ENCODE measurements around the gene DNASE1L1. TPM values are rescaled to one million over a fixed set of nuclear protein-coding genes. Genes with fewer than 3 reads are reported as not detected.

The DNASE1L1 gene
- total and polyA plus RNA-seq, 2 of the 13 experiments (the other 11 are each of a cell fraction or from before 2014, with no cell fraction given) = 4.7 to 12.3 TPM

DNA sequence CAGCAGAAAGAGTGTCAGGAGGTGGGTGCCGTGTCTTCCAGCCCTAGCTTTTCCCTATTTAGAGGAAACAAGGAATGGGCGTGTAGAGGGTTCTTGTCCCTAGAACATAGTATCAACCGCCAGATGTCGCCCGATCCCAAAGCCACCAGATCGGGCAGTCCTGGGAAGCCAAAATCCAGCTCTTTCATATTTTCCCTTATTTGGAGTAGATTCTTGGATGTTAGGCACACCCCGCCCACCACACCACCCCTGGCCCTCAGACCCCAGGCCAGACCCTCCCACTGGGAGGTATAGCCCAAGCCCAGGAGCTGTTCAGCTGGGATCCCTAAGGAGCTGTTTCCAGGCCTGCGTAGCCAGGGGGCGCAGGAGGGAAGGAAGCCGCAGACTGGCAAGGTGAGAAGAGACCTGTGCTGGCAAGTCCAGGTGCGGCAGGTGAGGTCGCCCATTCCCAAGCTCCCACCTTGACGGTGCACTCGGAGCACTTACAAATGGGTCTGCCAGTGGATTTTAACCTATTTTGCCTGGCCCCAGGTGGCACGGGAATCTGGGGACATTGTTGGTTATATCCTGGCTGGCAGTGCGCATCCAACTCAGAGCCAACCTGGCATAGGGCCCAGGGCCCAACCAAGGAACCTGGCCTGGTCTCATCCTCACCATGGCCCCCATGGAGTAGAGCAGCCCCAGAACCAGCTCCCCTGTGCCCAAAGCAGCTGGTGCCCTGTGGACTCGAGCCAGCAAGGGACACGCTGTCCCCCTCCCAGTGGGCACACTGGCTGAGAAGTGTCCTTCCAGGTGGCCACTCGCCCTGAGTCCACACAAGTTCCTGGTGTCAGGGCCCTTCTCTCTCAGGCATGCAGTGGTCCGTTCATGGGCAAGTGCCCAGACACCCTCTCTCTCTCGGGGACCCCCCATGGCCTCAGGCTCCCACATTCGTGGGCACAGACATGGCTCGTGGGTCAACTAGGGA is 35.4 kb downstream of the DNASE1L1 start (continued):
- TF ChIP-seq SAFB2 (CRISPR knock-in tag; IDR thresholded peaks at IDR 0.05; ENCODE audit: borderline replicate concordance, low read depth) (no peak), RFXAP (CRISPR knock-in tag; IDR thresholded peaks at IDR 0.05; ENCODE audit: borderline replicate concordance) (no peak), ZMYM3 (CRISPR knock-in tag; IDR thresholded peaks at IDR 0.05) (no peak)

DNA sequence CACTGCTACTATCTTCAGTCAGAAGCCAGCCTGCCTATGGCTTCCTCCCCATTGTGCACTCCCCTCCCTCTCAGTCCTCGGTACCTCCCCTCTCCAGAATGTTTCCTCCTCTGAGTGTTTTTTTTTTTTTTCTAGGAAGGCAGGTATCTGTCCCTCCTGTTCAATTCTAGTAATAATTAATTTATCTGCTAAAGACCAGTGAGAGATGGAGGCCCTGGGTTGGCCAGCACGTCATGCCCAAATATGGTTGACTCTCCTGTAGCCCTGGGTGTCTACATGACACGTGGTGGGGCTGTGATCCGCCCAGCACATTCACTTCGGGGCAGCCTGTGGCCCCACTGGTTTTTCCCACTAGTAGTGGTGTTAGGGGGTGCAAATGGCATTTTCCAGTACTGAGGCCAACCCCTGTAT is 36.4 kb downstream of the DNASE1L1 start:
- no TSS peak for BruUV-seq (replicated peaks)
- ChIA-PET CTCF (ENCODE audit: low intra/inter-chr PET ratio, low total read pairs) (interaction anchor here (3.0 kb wide), 1 partner anchor 163 kb away, joined by 55 read pairs; no protein-coding TSS in a partner anchor), POLR2A (interaction anchor here (0.8 to 2.7 kb wide), 8 partner anchors 9 to 169 kb away, joined by 3 to 16 read pairs (median 4); partner anchors contain the start of genes FAM3A, RPL10 and SLC10A3)
- peak; percentile 27 for DNase-seq (ENCODE audit: low spot score)
- H3K4me3 ChIP-seq (replicated peaks in 1 of 3; ENCODE audit: insufficient read depth in 1 of 3, low read depth in 2 of 3, low read length in 3 of 3) = no peak overlapping the region; a peak in 1 of 6 replicates
- WGBS (ENCODE audit: low lambda C conversion rate) = 39% methylated on average over 2 of the region's 5 CpGs
- H3K4me1 ChIP-seq (ENCODE audit: insufficient read depth, low read length) = peaks cover 49% of the 10 kb centered on the region
- H3K9ac ChIP-seq (ENCODE audit: insufficient read depth, low read depth, low read length) = no peak overlapping the region
- FAIRE-seq = no peak
- H3K9me3 ChIP-seq (ENCODE audit: low read length) = no peaks in the 10 kb centered on the region
- in situ Hi-C loops (cut with HindIII; ENCODE audit: extremely low pct_ligation_motif_present, low pct_unique_long_range_greater_than_20kb) = no loop called here
- no peak overlapping the region for H2AFZ ChIP-seq (ENCODE audit: low read length)
- peaks cover 22% of the 10 kb centered on the region for H3K79me2 ChIP-seq (ENCODE audit: insufficient read depth, low read length)
- peaks cover 7% of the 10 kb centered on the region; the same call in 1 of the 2 replicates for H4K20me1 ChIP-seq (ENCODE audit: insufficient read depth, low read length)
- H3K27ac ChIP-seq (ENCODE audit: extremely low read length, insufficient read depth, low read length) = no peak overlapping the region
- no peak overlapping the region for H3K4me2 ChIP-seq (ENCODE audit: low read depth, low read length)
- intact Hi-C loops (cut with micrococcal nuclease; ENCODE audit: unreplicated experiment) = loop anchor here (1.0 kb wide), 1 partner anchor 163 kb away; no protein-coding TSS in a partner anchor
- ATAC-seq = no peak
- H3K27me3 ChIP-seq (ENCODE audit: control insufficient read depth in 1 of 2, insufficient read depth in 2 of 2, low read length in 2 of 2) = no peaks in the 10 kb centered on the region
- H3K36me3 ChIP-seq (replicated peaks in 1 of 2; ENCODE audit: control insufficient read depth in 1 of 2, insufficient read depth in 2 of 2, low read length in 2 of 2) = no peaks in the 10 kb centered on the region; a peak in 1 of 5 replicates
- TF ChIP-seq, protein P1, sequence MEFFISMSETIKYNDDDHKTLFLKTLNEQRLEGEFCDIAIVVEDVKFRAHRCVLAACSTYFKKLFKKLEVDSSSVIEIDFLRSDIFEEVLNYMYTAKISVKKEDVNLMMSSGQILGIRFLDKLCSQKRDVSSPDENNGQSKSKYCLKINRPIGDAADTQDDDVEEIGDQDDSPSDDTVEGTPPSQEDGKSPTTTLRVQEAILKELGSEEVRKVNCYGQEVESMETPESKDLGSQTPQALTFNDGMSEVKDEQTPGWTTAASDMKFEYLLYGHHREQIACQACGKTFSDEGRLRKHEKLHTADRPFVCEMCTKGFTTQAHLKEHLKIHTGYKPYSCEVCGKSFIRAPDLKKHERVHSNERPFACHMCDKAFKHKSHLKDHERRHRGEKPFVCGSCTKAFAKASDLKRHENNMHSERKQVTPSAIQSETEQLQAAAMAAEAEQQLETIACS (CRISPR knock-in tag; IDR thresholded peaks at IDR 0.05) = no peak
- TF ChIP-seq, protein P2, sequence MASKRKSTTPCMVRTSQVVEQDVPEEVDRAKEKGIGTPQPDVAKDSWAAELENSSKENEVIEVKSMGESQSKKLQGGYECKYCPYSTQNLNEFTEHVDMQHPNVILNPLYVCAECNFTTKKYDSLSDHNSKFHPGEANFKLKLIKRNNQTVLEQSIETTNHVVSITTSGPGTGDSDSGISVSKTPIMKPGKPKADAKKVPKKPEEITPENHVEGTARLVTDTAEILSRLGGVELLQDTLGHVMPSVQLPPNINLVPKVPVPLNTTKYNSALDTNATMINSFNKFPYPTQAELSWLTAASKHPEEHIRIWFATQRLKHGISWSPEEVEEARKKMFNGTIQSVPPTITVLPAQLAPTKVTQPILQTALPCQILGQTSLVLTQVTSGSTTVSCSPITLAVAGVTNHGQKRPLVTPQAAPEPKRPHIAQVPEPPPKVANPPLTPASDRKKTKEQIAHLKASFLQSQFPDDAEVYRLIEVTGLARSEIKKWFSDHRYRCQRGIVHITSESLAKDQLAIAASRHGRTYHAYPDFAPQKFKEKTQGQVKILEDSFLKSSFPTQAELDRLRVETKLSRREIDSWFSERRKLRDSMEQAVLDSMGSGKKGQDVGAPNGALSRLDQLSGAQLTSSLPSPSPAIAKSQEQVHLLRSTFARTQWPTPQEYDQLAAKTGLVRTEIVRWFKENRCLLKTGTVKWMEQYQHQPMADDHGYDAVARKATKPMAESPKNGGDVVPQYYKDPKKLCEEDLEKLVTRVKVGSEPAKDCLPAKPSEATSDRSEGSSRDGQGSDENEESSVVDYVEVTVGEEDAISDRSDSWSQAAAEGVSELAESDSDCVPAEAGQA (IDR thresholded peaks at IDR 0.05; ENCODE audit: low read depth) = no peak
- TF ChIP-seq, protein P2 (CRISPR knock-in tag; IDR thresholded peaks at IDR 0.05; ENCODE audit: borderline replicate concordance) = no peak
- TF ChIP-seq, protein P3, sequence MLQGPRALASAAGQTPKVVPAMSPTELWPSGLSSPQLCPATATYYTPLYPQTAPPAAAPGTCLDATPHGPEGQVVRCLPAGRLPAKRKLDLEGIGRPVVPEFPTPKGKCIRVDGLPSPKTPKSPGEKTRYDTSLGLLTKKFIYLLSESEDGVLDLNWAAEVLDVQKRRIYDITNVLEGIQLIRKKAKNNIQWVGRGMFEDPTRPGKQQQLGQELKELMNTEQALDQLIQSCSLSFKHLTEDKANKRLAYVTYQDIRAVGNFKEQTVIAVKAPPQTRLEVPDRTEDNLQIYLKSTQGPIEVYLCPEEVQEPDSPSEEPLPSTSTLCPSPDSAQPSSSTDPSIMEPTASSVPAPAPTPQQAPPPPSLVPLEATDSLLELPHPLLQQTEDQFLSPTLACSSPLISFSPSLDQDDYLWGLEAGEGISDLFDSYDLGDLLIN (CRISPR knock-in tag; IDR thresholded peaks at IDR 0.05; ENCODE audit: borderline replicate concordance) = no peak
- peak; percentile 80 for TF ChIP-seq SRF (IDR thresholded peaks at IDR 0.05; ENCODE audit: low read depth, low read length)
- TF ChIP-seq KLF11 (CRISPR knock-in tag; IDR thresholded peaks at IDR 0.05) = no peak
- no peak for TF ChIP-seq ZBTB21 (CRISPR knock-in tag; IDR thresholded peaks at IDR 0.05)

Measured in HepG2 (cell line).